Activated CD4-positive, alpha-beta T cell treated with anti-CD3 and anti-CD28 coated beads for 36 hours (primary cell): ENCODE data around the gene PDE4B. TPM values are rescaled to one million over a fixed set of nuclear protein-coding genes. Genes with fewer than 3 reads are reported as not detected.
"Not testable (repeated sequence)": the region's sequence is repeated elsewhere in the genome, so short reads cannot be mapped to it uniquely, and the experiment has no call there.

Source experiments
- ATAC-seq: fragments of 200-7000 bp; cut with Tn5 transposase; one replicate; pipeline ENCODE4 v1.10.0; 2021; ENCODE audit warnings: mild to moderate bottlenecking, moderate library complexity
- CTCF ChIA-PET: fragments of 350-600 bp; sonication (Branson Sonifier 250); formaldehyde crosslinking; loops from one replicate; lab custom pipeline; 2021; ENCODE audit warnings: antibody characterized with exemption; lab: Charles Lee
- POLR2A ChIA-PET: fragments of 350-600 bp; sonication (Branson Sonifier 250); formaldehyde crosslinking; loops from one replicate; lab custom pipeline; 2021; ENCODE audit warnings: antibody characterized with exemption, inconsistent platforms; lab: Charles Lee
- DNase-seq: peaks from one replicate; pipeline ENCODE4 v3.0.0-alpha.2; 2020
- H3K27ac Mint-ChIP-seq: one replicate; pipeline ENCODE4 v1.8.0; 2021; ENCODE audit warnings: mixed read lengths
- H3K27me3 Mint-ChIP-seq: one replicate; pipeline ENCODE4 v1.8.0; 2021; ENCODE audit warnings: mixed read lengths
- H3K36me3 Mint-ChIP-seq: one replicate; pipeline ENCODE4 v1.8.0; 2021; ENCODE audit warnings: low read depth, mixed read lengths
- H3K4me1 Mint-ChIP-seq: one replicate; pipeline ENCODE4 v1.8.0; 2021; ENCODE audit warnings: mixed read lengths
- H3K4me3 Mint-ChIP-seq: one replicate; pipeline ENCODE4 v1.8.0; 2021; ENCODE audit warnings: mild to moderate bottlenecking, moderate library complexity, mixed read lengths
- H3K9me3 Mint-ChIP-seq: one replicate; pipeline ENCODE4 v1.8.0; 2021; ENCODE audit warnings: low read depth, mixed read lengths
- intact Hi-C, 2 experiments: fragments of 100-400 bp; cut with DNase I in 1 of 2; cut with micrococcal nuclease in 1 of 2; formaldehyde crosslinking; loops; one replicate each; pipeline versions ENCODE4 v1.14.2 to v1.15.1; 2022 to 2024; cut with DNase I, micrococcal nuclease
- total RNA-seq, 2 experiments: library from RNA; stranded (reverse); gene quantifications; one replicate each; pipeline ENCODE4 v1.2.3, GENCODE V29; 2021

Gene PDE4B
- total RNA-seq, 2 experiments from 2014 or later = 24.2 to 24.7 TPM

- intact Hi-C loops, H3K9me3 Mint-ChIP-seq, CTCF ChIA-PET, DNase-seq, H3K27me3 Mint-ChIP-seq, ATAC-seq, H3K27ac Mint-ChIP-seq, POLR2A ChIA-PET, H3K4me1 Mint-ChIP-seq, H3K36me3 Mint-ChIP-seq, H3K4me3 Mint-ChIP-seq: not testable (repeated sequence)
Measured at GRCh38 chr1:66100959-66101358, 308.3 kb downstream of the PDE4B start.

DNA sequence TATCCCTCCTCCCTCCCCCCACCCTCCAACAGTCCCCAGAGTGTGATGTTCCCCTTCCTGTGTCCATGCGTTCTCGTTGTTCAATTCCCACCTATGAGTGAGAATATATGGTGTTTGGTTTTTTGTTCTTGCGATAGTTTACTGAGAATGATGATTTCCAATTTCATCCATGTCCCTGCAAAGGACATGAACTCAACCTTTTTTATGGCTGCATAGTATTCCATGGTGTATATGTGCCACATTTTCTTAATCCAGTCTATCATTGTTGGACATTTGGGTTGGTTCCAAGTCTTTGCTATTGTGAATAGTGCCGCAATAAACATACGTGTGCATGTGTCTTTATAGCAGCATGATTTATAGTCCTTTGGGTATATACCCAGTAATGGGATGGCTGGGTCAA lies 311.4 kb downstream of the PDE4B start:
- H3K4me3 Mint-ChIP-seq = not testable (repeated sequence)

DNA sequence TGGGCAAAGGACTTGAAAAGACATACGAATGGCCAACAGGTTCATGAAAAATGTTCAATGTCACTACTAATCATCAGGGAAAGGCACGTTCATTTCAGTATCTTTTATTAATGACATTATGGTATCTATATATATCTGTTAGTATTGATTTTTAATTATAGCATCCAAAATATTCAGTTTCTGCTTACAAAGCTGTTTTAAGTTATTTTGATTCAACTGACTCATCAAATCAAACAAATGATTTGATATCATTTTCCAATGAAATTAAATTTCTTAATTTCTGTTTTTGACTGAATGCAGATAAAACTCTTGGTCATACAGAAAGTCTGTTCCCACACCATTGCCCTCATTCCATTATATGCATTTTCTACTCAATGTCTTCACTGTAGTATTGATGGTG lies 315.9 kb downstream of the PDE4B start:
- Mint-ChIP-seq H3K36me3 (no peaks in the 10 kb centered on the region), H3K9me3 (no peaks in the 10 kb centered on the region), H3K4me1 (no peaks in the 10 kb centered on the region), H3K27me3 (peaks cover 7% of the 10 kb centered on the region), H3K27ac (no peak overlapping the region), H3K4me3 (no peak overlapping the region)
- POLR2A ChIA-PET = no interaction called here
- CTCF ChIA-PET = no interaction called here
- intact Hi-C loops = no loop called here
- no peak for DNase-seq
- no peak for ATAC-seq

More for the DNA sequence above, 311.4 kb downstream of the PDE4B start:
- intact Hi-C loops, POLR2A ChIA-PET, DNase-seq, CTCF ChIA-PET, H3K36me3 Mint-ChIP-seq, H3K27me3 Mint-ChIP-seq, ATAC-seq, H3K9me3 Mint-ChIP-seq, H3K4me1 Mint-ChIP-seq, H3K27ac Mint-ChIP-seq: not testable (repeated sequence)

GRCh38 chr1:66112744-66113400 lies 320.2 kb downstream of the PDE4B start:
- CTCF ChIA-PET = interaction anchor here (0.6 kb wide), 1 partner anchor 111 kb away, joined by 3 read pairs; no protein-coding TSS in a partner anchor
- no peak for ATAC-seq
- Mint-ChIP-seq H3K4me1 (no peaks in the 10 kb centered on the region), H3K27ac (no peak overlapping the region), H3K36me3 (no peaks in the 10 kb centered on the region), H3K9me3 (no peaks in the 10 kb centered on the region), H3K27me3 (peaks cover 7% of the 10 kb centered on the region), H3K4me3 (no peak overlapping the region)
- intact Hi-C loops = no loop called here
- POLR2A ChIA-PET = no interaction called here
- no peak for DNase-seq

DNA sequence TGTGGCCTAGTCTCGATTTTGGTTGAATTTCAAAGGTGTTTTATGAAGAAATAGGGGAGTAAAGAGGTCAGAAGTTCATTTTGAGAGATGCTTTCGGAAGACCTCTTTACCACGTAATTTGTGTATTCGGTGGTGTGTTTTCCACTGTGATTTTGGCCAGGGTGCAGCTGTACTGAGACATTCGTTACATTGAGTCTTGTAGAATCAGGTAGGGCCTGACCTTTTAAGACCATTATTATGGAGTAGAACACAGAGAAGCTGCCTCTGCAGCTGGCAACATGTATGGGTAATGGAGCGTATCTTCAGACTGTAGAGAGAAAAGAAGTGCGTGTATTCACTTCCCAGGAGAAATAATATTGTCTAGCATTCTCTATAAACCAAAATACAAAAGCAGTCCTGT lies 326.5 kb downstream of the PDE4B start:
- no peak overlapping the region for H3K27ac Mint-ChIP-seq
- no peak for DNase-seq
- intact Hi-C loops = no loop called here
- H3K36me3 Mint-ChIP-seq = no peaks in the 10 kb centered on the region
- H3K27me3 Mint-ChIP-seq = peaks cover 3% of the 10 kb centered on the region
- ATAC-seq = no peak
- ChIA-PET CTCF (interaction anchor here (0.7 kb wide), 1 partner anchor 78 kb away, joined by 3 read pairs; no protein-coding TSS in a partner anchor), POLR2A (no interaction called here)
- no peaks in the 10 kb centered on the region for H3K9me3 Mint-ChIP-seq
- no peak overlapping the region for H3K4me3 Mint-ChIP-seq
- peaks cover 4% of the 10 kb centered on the region for H3K4me1 Mint-ChIP-seq

GRCh38 chr1:66124670-66125069 lies 332.0 kb downstream of the PDE4B start:
- peaks cover 4% of the 10 kb centered on the region for H3K9me3 Mint-ChIP-seq
- no peak for ATAC-seq
- H3K27me3 Mint-ChIP-seq = peaks cover 9% of the 10 kb centered on the region
- DNase-seq = no peak
- CTCF ChIA-PET = no interaction called here
- H3K27ac Mint-ChIP-seq = no peak overlapping the region
- no peak overlapping the region for H3K4me3 Mint-ChIP-seq
- POLR2A ChIA-PET = no interaction called here
- intact Hi-C loops = no loop called here
- H3K36me3 Mint-ChIP-seq = no peaks in the 10 kb centered on the region
- peaks cover 12% of the 10 kb centered on the region for H3K4me1 Mint-ChIP-seq

- intact Hi-C loops, H3K36me3 Mint-ChIP-seq, DNase-seq, H3K9me3 Mint-ChIP-seq, CTCF ChIA-PET, H3K27ac Mint-ChIP-seq, H3K4me3 Mint-ChIP-seq, H3K4me1 Mint-ChIP-seq, H3K27me3 Mint-ChIP-seq: not testable (repeated sequence)
- POLR2A ChIA-PET = interaction anchor here (0.8 kb wide), 1 partner anchor 147 kb away, joined by 3 read pairs; no protein-coding TSS in a partner anchor
- ATAC-seq = peak; percentile 76
Measured at GRCh38 chr1:66128641-66129040, 335.9 kb downstream of the PDE4B start.

DNA sequence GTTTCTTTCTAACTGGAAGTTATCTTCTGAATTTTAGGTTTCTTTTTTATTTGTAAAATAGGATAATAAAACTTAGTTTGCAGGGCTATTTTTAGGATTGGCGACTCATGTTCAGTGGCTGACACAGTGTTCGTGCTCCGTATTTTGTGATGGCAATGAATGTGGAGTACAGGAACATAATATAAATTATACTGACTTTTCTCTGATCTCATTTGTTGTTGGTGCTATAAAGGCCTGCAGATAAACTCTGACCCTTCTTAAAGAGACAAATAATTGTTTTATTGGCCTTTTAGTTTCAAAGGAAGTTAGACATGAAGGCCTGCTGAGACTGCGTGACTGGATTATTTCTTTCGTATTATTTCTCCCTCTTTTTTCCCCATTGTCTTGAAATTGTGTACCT lies 339.6 kb downstream of the PDE4B start:
- intact Hi-C loops = loop anchor here in 1 of 2 experiments (5.0 kb wide), 1 partner anchor 110 kb away; no protein-coding TSS in a partner anchor

GRCh38 chr1:66134004-66134403 lies 341.3 kb downstream of the PDE4B start:
- Mint-ChIP-seq H3K27ac (no peak overlapping the region), H3K36me3 (no peaks in the 10 kb centered on the region), H3K4me3 (no peak overlapping the region), H3K27me3 (peaks cover 5% of the 10 kb centered on the region), H3K9me3 (peaks cover 2% of the 10 kb centered on the region), H3K4me1 (peaks cover 6% of the 10 kb centered on the region)
- intact Hi-C loops = loop anchor here in 1 of 2 experiments (5.0 kb wide), 1 partner anchor 108 kb away; no protein-coding TSS in a partner anchor
- POLR2A ChIA-PET = no interaction called here
- no peak for DNase-seq
- no peak for ATAC-seq
- CTCF ChIA-PET = interaction anchor here (1.2 kb wide), 1 partner anchor 108 kb away, joined by 4 read pairs; no protein-coding TSS in a partner anchor

More for the DNA sequence above, 339.6 kb downstream of the PDE4B start:
- Mint-ChIP-seq H3K36me3 (no peaks in the 10 kb centered on the region), H3K27me3 (peaks cover 5% of the 10 kb centered on the region), H3K4me3 (no peak overlapping the region), H3K27ac (no peak overlapping the region), H3K9me3 (peaks cover 6% of the 10 kb centered on the region), H3K4me1 (peaks cover 13% of the 10 kb centered on the region)
- ChIA-PET CTCF (interaction anchor here (0.7 to 1.0 kb wide), 2 partner anchors 143 to 314 kb away, joined by 3 to 4 read pairs; no protein-coding TSS in a partner anchor), POLR2A (no interaction called here)
- DNase-seq (no peak), ATAC-seq (no peak)

GRCh38 chr1:66135161-66135560 lies 342.5 kb downstream of the PDE4B start:
- Mint-ChIP-seq H3K4me1 (peaks cover 6% of the 10 kb centered on the region), H3K27ac (no peak overlapping the region), H3K9me3 (peaks cover 2% of the 10 kb centered on the region), H3K27me3 (peaks cover 5% of the 10 kb centered on the region), H3K4me3 (no peak overlapping the region), H3K36me3 (no peaks in the 10 kb centered on the region)
- intact Hi-C loops = loop anchor here in 1 of 2 experiments (5.0 kb wide), 1 partner anchor 107 kb away; no protein-coding TSS in a partner anchor
- ChIA-PET POLR2A (no interaction called here), CTCF (no interaction called here)
- DNase-seq (no peak), ATAC-seq (no peak)

- POLR2A ChIA-PET, H3K4me1 Mint-ChIP-seq, H3K27ac Mint-ChIP-seq, DNase-seq, H3K4me3 Mint-ChIP-seq, H3K27me3 Mint-ChIP-seq, ATAC-seq, H3K9me3 Mint-ChIP-seq, H3K36me3 Mint-ChIP-seq, CTCF ChIA-PET: not testable (repeated sequence)
- intact Hi-C loops = loop anchor here in 1 of 2 experiments (5.0 kb wide), 1 partner anchor 106 kb away; no protein-coding TSS in a partner anchor
Measured at GRCh38 chr1:66136423-66136822, 343.7 kb downstream of the PDE4B start.

DNA sequence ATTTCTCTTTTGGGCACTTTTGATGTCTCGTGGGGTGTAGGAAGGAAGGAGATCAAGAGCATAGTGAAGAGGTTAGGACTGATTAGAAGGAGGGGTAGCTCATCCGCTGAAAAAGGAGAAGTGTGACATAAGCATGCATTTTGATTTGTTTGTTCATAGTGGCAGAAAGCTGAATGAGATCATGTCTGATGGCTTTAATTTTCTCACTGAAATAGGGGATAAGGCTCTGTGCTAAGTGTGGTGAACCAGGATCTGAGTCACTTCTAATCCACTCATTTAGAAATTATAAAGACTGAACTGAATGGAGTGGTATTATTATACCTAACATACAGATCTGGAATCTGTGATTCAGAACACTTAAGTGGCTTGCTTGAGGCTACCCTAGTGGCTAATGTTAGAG lies 344.5 kb downstream of the PDE4B start:
- Mint-ChIP-seq H3K9me3 (no peaks in the 10 kb centered on the region), H3K27me3 (peaks cover 5% of the 10 kb centered on the region), H3K4me3 (no peak overlapping the region), H3K36me3 (no peaks in the 10 kb centered on the region), H3K27ac (no peak overlapping the region), H3K4me1 (peaks cover 6% of the 10 kb centered on the region)
- ATAC-seq (peak; percentile 96), DNase-seq (peak; percentile 5)
- intact Hi-C loops = loop anchor here in 1 of 2 experiments (5.0 kb wide), 1 partner anchor 105 kb away; no protein-coding TSS in a partner anchor
- ChIA-PET CTCF (interaction anchor here (1.5 kb wide), 1 partner anchor 45 kb away, joined by 3 read pairs; no protein-coding TSS in a partner anchor), POLR2A (no interaction called here)
